Mesenchymal stem cell (in vitro differentiated cells and primary cell): ENCODE measurements around the gene ALPI.

Experiments used
- DNase-seq: peaks from one replicate; pipeline ENCODE4 v3.0.0-alpha.2; 2013
- H2AFZ ChIP-seq: one replicate; pipeline ENCODE4 v1.6.1; 2013; ENCODE audit warnings: low read depth, mild to moderate bottlenecking, control low read depth, inconsistent platforms, low read length, moderate library complexity
- H2AK5ac ChIP-seq: 2 replicates; pipeline ENCODE4 v1.6.1; 2013; ENCODE audit warnings: low read length, moderate library complexity, mild to moderate bottlenecking, inconsistent platforms; ENCODE audit not compliant: severe bottlenecking
- H2BK120ac ChIP-seq: one replicate; pipeline ENCODE4 v1.6.1; 2013; ENCODE audit warnings: low read depth, mild to moderate bottlenecking, inconsistent platforms, low read length, moderate library complexity
- H2BK12ac ChIP-seq, 2 experiments: one replicate each; pipeline ENCODE4 v1.6.1; 2013; ENCODE audit warnings: inconsistent platforms in 2 of 2, low read length in 2 of 2, mild to moderate bottlenecking in 2 of 2, moderate library complexity in 2 of 2, control low read depth in 1 of 2
- H2BK15ac ChIP-seq: one replicate; pipeline ENCODE4 v1.6.1; 2013; ENCODE audit warnings: mild to moderate bottlenecking, low read depth, inconsistent platforms; ENCODE audit not compliant: poor library complexity, severe bottlenecking
- H2BK5ac ChIP-seq: 2 replicates; pipeline ENCODE4 v1.6.1; 2013; ENCODE audit warnings: low read depth, mild to moderate bottlenecking, low read length, control low read depth, inconsistent platforms; ENCODE audit not compliant: poor library complexity, severe bottlenecking
- H3K14ac ChIP-seq, 2 experiments: one replicate each; pipeline ENCODE4 v1.6.1; 2013; ENCODE audit warnings: inconsistent platforms in 2 of 2, low read length in 2 of 2, control low read depth in 1 of 2, mild to moderate bottlenecking in 1 of 2, moderate library complexity in 1 of 2
- H3K18ac ChIP-seq, 2 experiments: one replicate each; pipeline ENCODE4 v1.6.1; 2013; ENCODE audit warnings: inconsistent platforms in 2 of 2, low read length in 2 of 2, control low read depth in 1 of 2, low read depth in 1 of 2, mild to moderate bottlenecking in 1 of 2
- H3K23ac ChIP-seq, 2 experiments: one replicate each; pipeline ENCODE4 v1.6.1; 2013; ENCODE audit warnings: inconsistent platforms in 2 of 2, low read length in 2 of 2, mild to moderate bottlenecking in 2 of 2, moderate library complexity in 2 of 2, control low read depth in 1 of 2
- H3K27ac ChIP-seq: 2 replicates; pipeline ENCODE4 v1.5.1; 2013; ENCODE audit warnings: mild to moderate bottlenecking, moderate library complexity, low read length, control low read depth, inconsistent platforms; ENCODE audit not compliant: poor library complexity, severe bottlenecking
- H3K27me3 ChIP-seq, 2 experiments: 2 replicates each; pipeline versions ENCODE4 v1.6.1 to v1.7.0; 2013; ENCODE audit warnings: low read length in 2 of 2, mild to moderate bottlenecking in 2 of 2, moderate library complexity in 2 of 2, control low read depth in 1 of 2, inconsistent platforms in 1 of 2; ENCODE audit not compliant: control insufficient read depth in 1 of 2, insufficient read depth in 1 of 2
- H3K36me3 ChIP-seq, 2 experiments: 2 replicates each; pipeline versions ENCODE4 v1.6.1 to v1.7.0; 2013; ENCODE audit warnings: low read length in 2 of 2, control low read depth in 1 of 2, inconsistent platforms in 1 of 2, low read depth in 1 of 2, mild to moderate bottlenecking in 1 of 2; ENCODE audit not compliant: insufficient read depth in 2 of 2, control insufficient read depth in 1 of 2
- H3K4ac ChIP-seq, 2 experiments: one replicate each; pipeline ENCODE4 v1.6.1; 2013; ENCODE audit warnings: inconsistent platforms in 2 of 2, low read length in 2 of 2, mild to moderate bottlenecking in 2 of 2, moderate library complexity in 2 of 2, control low read depth in 1 of 2, low read depth in 1 of 2
- H3K4me1 ChIP-seq: 2 replicates; pipeline ENCODE4 v1.6.1; 2013; ENCODE audit warnings: low read depth, low read length, control low read depth; ENCODE audit not compliant: control insufficient read depth, insufficient read depth
- H3K4me2 ChIP-seq: 2 replicates; pipeline ENCODE4 v1.6.1; 2013; ENCODE audit warnings: low read length, mild to moderate bottlenecking, inconsistent platforms; ENCODE audit not compliant: poor library complexity, severe bottlenecking
- H3K4me3 ChIP-seq, 2 experiments: 2 replicates each; pipeline versions ENCODE4 v1.5.1 to v1.7.0; 2013; ENCODE audit warnings: low read length in 2 of 2, mild to moderate bottlenecking in 2 of 2, control low read depth in 1 of 2, low read depth in 1 of 2; ENCODE audit not compliant: insufficient read depth in 1 of 2
- H3K79me1 ChIP-seq: replicated peaks from 2 replicates; pipeline ENCODE4 v1.6.1; 2013; ENCODE audit warnings: mild to moderate bottlenecking, control low read depth, low read length, inconsistent platforms; ENCODE audit not compliant: poor library complexity, severe bottlenecking
- H3K9ac ChIP-seq: 2 replicates; pipeline ENCODE4 v1.7.0; 2013; ENCODE audit warnings: mild to moderate bottlenecking, low read length, moderate library complexity
- H3K9me3 ChIP-seq: 2 replicates; pipeline ENCODE4 v1.7.0; 2013; ENCODE audit warnings: mild to moderate bottlenecking, low read length; ENCODE audit not compliant: control insufficient read depth
- H4K8ac ChIP-seq: one replicate; pipeline ENCODE4 v1.6.1; 2013; ENCODE audit warnings: inconsistent platforms, mild to moderate bottlenecking, low read length, moderate library complexity
- H4K91ac ChIP-seq: one replicate; pipeline ENCODE4 v1.6.1; 2013; ENCODE audit warnings: mild to moderate bottlenecking, low read length, inconsistent platforms
- WGBS: methylation state at CpG from one replicate; pipeline ENCODE4 v1.1.7; 2013; ENCODE audit warnings: mixed read lengths; 5-methylcytosine and 5-hydroxymethylcytosine counted together

The ALPI gene

DNA sequence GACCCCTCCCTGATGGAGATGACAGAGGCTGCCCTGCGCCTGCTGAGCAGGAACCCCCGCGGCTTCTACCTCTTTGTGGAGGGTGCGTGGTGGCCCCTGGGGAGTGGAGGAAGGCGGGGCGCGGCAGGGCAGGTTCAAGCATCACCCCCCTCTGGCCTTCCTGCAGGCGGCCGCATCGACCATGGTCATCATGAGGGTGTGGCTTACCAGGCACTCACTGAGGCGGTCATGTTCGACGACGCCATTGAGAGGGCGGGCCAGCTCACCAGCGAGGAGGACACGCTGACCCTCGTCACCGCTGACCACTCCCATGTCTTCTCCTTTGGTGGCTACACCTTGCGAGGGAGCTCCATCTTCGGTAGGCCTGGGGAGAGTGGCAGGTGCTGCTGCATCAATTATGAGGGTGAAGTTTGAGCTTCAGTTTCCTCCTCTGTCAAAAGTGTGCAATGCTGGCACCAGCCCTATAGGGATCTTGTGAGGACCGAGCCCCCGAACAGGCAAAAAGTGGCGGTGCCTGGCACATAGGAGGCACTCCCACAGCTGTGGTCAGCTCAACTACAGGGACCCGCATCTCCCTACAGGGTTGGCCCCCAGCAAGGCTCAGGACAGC is 2.2 kb downstream of the ALPI start:
- H4K8ac ChIP-seq: no peak overlapping the region
- WGBS: 94% methylated on average over 25 of the region's 25 CpGs

GRCh38 chr2:232458661-232459418 is 2.9 kb downstream of the ALPI start:
- H3K4me2 ChIP-seq: no peak overlapping the region

More for the DNA sequence above, 2.2 kb downstream of the ALPI start:
- no peak overlapping the region for H3K14ac ChIP-seq
- H3K27me3 ChIP-seq: peaks cover 48 to 78% of the 10 kb centered on the region in 2 experiments
- H3K4me2 ChIP-seq: no peak overlapping the region
- DNase-seq: no peak
- H3K4me3 ChIP-seq: no peak overlapping the region
- H3K18ac ChIP-seq: no peak overlapping the region
- H3K23ac ChIP-seq: no peak overlapping the region
- H2BK5ac ChIP-seq: no peak overlapping the region
- no peak overlapping the region for H2AK5ac ChIP-seq
- H2BK120ac ChIP-seq: no peak overlapping the region
- H3K9me3 ChIP-seq: no peaks in the 10 kb centered on the region
- no peaks in the 10 kb centered on the region for H3K36me3 ChIP-seq
- no peaks in the 10 kb centered on the region for H3K79me1 ChIP-seq
- peaks cover 11% of the 10 kb centered on the region for H3K4me1 ChIP-seq
- no peak overlapping the region for H2BK12ac ChIP-seq
- H4K91ac ChIP-seq: no peak overlapping the region
- H2AFZ ChIP-seq: no peak overlapping the region
- no peak overlapping the region for H2BK15ac ChIP-seq
- no peak overlapping the region for H3K9ac ChIP-seq
- no peak overlapping the region for H3K4ac ChIP-seq
- no peak overlapping the region for H3K27ac ChIP-seq

GRCh38 chr2:232459419-232460035 is 3.6 kb downstream of the ALPI start:
- Histone ChIP-seq H3K14ac (no peak overlapping the region), H3K23ac (no peak overlapping the region), H3K18ac (no peak overlapping the region), H2BK5ac (no peak overlapping the region), H2AFZ (no peak overlapping the region), H3K4me1 (peaks cover 11% of the 10 kb centered on the region), H3K4me3 (no peak overlapping the region), H2BK120ac (no peak overlapping the region), H4K91ac (no peak overlapping the region), H3K9me3 (no peaks in the 10 kb centered on the region), H3K79me1 (no peaks in the 10 kb centered on the region), H3K36me3 (no peaks in the 10 kb centered on the region), H3K9ac (no peak overlapping the region), H3K27me3 (peaks cover 53 to 81% of the 10 kb centered on the region in 2 experiments), H3K4me2 (no peak overlapping the region), H4K8ac (no peak overlapping the region), H2BK12ac (no peak overlapping the region), H2BK15ac (no peak overlapping the region), H2AK5ac (no peak overlapping the region), H3K27ac (no peak overlapping the region), H3K4ac (no peak overlapping the region)
- DNase-seq: no peak
- 85% methylated on average over 11 of the region's 11 CpGs for WGBS

More at GRCh38 chr2:232458661-232459418, 2.9 kb downstream of the ALPI start:
- Histone ChIP-seq H4K91ac (no peak overlapping the region), H2AFZ (no peak overlapping the region), H3K18ac (no peak overlapping the region), H3K4me3 (no peak overlapping the region), H3K9ac (no peak overlapping the region), H3K36me3 (no peaks in the 10 kb centered on the region), H3K14ac (no peak overlapping the region), H2BK120ac (no peak overlapping the region), H2BK5ac (no peak overlapping the region), H2AK5ac (no peak overlapping the region), H3K23ac (no peak overlapping the region), H3K27me3 (peaks cover 49 to 78% of the 10 kb centered on the region in 2 experiments), H2BK15ac (no peak overlapping the region), H3K4me1 (peaks cover 11% of the 10 kb centered on the region), H3K9me3 (no peaks in the 10 kb centered on the region), H3K79me1 (no peaks in the 10 kb centered on the region), H3K4ac (no peak overlapping the region), H2BK12ac (no peak overlapping the region), H3K27ac (no peak overlapping the region), H4K8ac (no peak overlapping the region)
- no peak for DNase-seq
- 92% methylated on average over 56 of the region's 56 CpGs for WGBS

DNA sequence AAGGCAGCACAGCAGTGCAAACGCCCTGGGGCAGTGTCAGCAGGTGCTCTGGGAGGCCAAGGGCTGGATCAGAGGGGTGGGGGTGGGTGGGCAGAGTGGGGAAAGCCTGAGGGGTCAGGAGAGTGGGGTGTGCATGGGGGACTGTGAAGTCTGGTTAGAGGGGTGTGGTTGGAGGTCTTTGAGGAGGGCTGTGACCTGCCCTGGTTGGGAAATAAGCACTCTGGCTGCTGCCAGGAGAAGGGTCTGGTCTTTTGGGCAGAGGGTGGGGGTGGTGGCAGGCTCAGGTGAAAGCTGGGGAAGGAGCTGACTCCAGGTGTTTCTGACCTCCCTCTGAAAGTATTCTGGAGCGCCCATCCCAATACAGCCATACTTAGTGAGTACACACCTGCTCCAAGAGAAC is 4.2 kb downstream of the ALPI start:
- no peak overlapping the region for H3K4me2 ChIP-seq
- H3K4ac ChIP-seq: no peak overlapping the region
- H3K18ac ChIP-seq: no peak overlapping the region
- H3K23ac ChIP-seq: no peak overlapping the region
- no peak overlapping the region for H2BK12ac ChIP-seq
- no peaks in the 10 kb centered on the region for H3K9me3 ChIP-seq
- no peak overlapping the region for H2BK15ac ChIP-seq
- peaks cover 11% of the 10 kb centered on the region for H3K4me1 ChIP-seq
- H3K4me3 ChIP-seq: no peak overlapping the region
- no peak overlapping the region for H3K9ac ChIP-seq
- DNase-seq: no peak
- no peak overlapping the region for H4K8ac ChIP-seq
- H2BK120ac ChIP-seq: no peak overlapping the region
- peaks cover 48 to 81% of the 10 kb centered on the region in 2 experiments for H3K27me3 ChIP-seq
- H3K27ac ChIP-seq: no peak overlapping the region
- H2BK5ac ChIP-seq: no peak overlapping the region
- 17% methylated on average over 1 of the region's 2 CpGs for WGBS
- H2AK5ac ChIP-seq: no peak overlapping the region
- no peak overlapping the region for H2AFZ ChIP-seq
- no peak overlapping the region for H3K14ac ChIP-seq
- no peaks in the 10 kb centered on the region for H3K36me3 ChIP-seq
- H3K79me1 ChIP-seq: no peaks in the 10 kb centered on the region
- H4K91ac ChIP-seq: no peak overlapping the region
